Measurements from ENCODE around the gene NR2E1.

DNA sequence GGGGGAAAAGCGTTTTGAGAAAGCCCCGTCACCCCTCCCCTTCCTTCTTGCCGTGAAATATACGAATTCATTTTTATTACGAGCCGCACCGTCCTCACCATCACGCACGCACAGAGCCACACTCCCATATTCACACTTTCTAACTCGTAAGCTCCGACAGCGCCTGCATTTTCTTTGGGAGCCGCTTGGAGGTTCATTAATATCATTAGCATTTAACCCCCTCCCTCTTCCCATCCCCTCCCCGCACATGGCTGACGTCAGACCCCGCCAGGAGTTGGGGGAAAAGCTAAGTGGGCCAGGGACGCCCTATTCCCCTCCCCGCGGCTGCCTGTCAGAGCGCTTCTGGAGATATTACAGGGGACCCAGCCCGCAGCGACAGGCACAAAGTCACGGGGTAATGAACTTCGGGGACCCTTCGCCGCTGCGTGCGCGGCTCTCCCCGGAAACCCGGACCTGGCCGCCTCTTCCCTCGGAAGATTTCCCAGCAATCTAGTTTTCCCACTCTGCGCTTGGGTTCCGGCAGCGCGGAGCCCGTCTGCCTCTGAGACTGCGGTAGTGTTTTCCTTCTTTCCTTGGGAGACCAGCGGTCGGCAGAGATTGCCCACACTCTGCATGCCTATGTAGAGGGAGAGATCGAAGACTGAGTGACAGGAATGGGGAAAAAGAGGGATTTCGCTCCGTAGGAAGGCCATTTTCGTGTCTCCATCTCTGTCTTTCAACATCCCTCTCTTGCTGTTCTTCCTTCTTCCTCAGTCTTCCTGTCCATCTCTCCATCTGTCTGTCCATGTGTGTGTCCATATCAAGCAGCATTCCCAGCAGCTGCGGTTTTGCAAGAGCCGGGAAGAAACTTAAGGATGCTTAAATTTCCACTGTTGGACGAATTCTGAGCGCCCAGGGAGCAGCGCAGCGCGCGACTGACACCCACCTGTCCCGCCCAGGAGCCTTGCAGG, at the start of gene NR2E1:
- no peak for TF ChIP-seq POLR2AphosphoS5 (IDR thresholded peaks at IDR 0.05; ENCODE audit: borderline replicate concordance, low read depth, low read length)
- TF ChIP-seq EZH2 (IDR thresholded peaks at IDR 0.05), result no peak

All from SK-N-MC (cell line).